HepG2 (cell line): ENCODE results near the gene CTNNA1. TPM values are rescaled to one million over a fixed set of nuclear protein-coding genes. Genes with fewer than 3 reads are reported as not detected.

Source experiments
- ATAC-seq: fragments of 200-7000 bp; cut with Tn5 transposase; 3 replicates; pipeline ENCODE4 v1.9.1; 2020; ENCODE audit warnings: mild to moderate bottlenecking, moderate library complexity
- BruUV-seq: library from RNA; stranded (reverse); fragments of 400-500 nt; replicated peaks from 2 replicates; lab custom pipeline; 2021; lab: Mats Ljungman, UMichigan
- CTCF ChIA-PET: fragments of 300-600 bp; formaldehyde crosslinking; extraction: SDS; loops from one replicate; lab custom pipeline; 2021; ENCODE audit warnings: low total read pairs, inconsistent platforms, low intra/inter-chr PET ratio; lab: Yijun Ruan, JAX
- POLR2A ChIA-PET: fragments of 350-600 bp; sonication (Branson Sonifier 250); formaldehyde crosslinking; loops from one replicate; lab custom pipeline; 2020; ENCODE audit warnings: antibody characterized with exemption, inconsistent platforms; lab: Yijun Ruan, JAX
- DNase-seq: peaks from one replicate; pipeline ENCODE4 v3.0.0-alpha.2; 2015; ENCODE audit warnings: low spot score
- FAIRE-seq: peaks from 3 replicates; lab custom pipeline; 2011; peaks lifted over from hg19 to GRCh38; lab: Jason Lieb, UNC
- H2AFZ ChIP-seq: one replicate; pipeline ENCODE4 v1.6.1; 2011; ENCODE audit warnings: low read length, inconsistent platforms
- H3K27ac ChIP-seq: fragments of 300-600 bp; 3 replicates; pipeline ENCODE4 v1.8.0; 2011; ENCODE audit warnings: mixed run types, mild to moderate bottlenecking, mixed read lengths, low read length, inconsistent platforms; ENCODE audit not compliant: insufficient read depth; ENCODE audit errors: extremely low read length
- H3K27me3 ChIP-seq, 2 experiments: fragments of 200-600 bp in 1 of 2; 2 replicates in 1 of 2; 3 replicates in 1 of 2; pipeline versions ENCODE4 v1.6.0 to v1.8.0; 2011; ENCODE audit warnings: low read length in 2 of 2, mild to moderate bottlenecking in 2 of 2, moderate library complexity in 2 of 2, inconsistent platforms in 1 of 2; ENCODE audit not compliant: insufficient read depth in 2 of 2, control insufficient read depth in 1 of 2
- H3K36me3 ChIP-seq, 2 experiments: fragments of 200-600 bp in 1 of 2; replicated peaks in 1 of 2; 2 replicates in 1 of 2; 3 replicates in 1 of 2; pipeline versions ENCODE4 v1.5.1 to v1.8.0; 2011; ENCODE audit warnings: low read length in 2 of 2, inconsistent platforms in 1 of 2; ENCODE audit not compliant: insufficient read depth in 2 of 2, control insufficient read depth in 1 of 2
- H3K4me1 ChIP-seq: 2 replicates; pipeline ENCODE4 v1.5.1; 2012; ENCODE audit warnings: low read length, inconsistent platforms; ENCODE audit not compliant: insufficient read depth
- H3K4me2 ChIP-seq: 2 replicates; pipeline ENCODE4 v1.6.0; 2011; ENCODE audit warnings: low read depth, low read length, inconsistent platforms
- H3K4me3 ChIP-seq, 3 experiments: fragments of 200-600 bp in 1 of 3; sonication (generic), shearing (Covaris generic) in 1 of 3; replicated peaks in 1 of 3; 2 replicates each; pipeline ENCODE4 v1.5.1; 2011 to 2016; ENCODE audit warnings: low read length in 3 of 3, inconsistent platforms in 2 of 3, low read depth in 2 of 3, mild to moderate bottlenecking in 2 of 3, control low read depth in 1 of 3, mixed read lengths in 1 of 3; ENCODE audit not compliant: insufficient read depth in 1 of 3
- H3K79me2 ChIP-seq: one replicate; pipeline ENCODE4 v1.6.1; 2011; ENCODE audit warnings: low read length, inconsistent platforms; ENCODE audit not compliant: insufficient read depth
- H3K9ac ChIP-seq: 2 replicates; pipeline ENCODE4 v1.6.0; 2011; ENCODE audit warnings: mild to moderate bottlenecking, low read depth, low read length, inconsistent platforms; ENCODE audit not compliant: insufficient read depth
- H3K9me3 ChIP-seq: 2 replicates; pipeline ENCODE4 v1.5.1; 2012; ENCODE audit warnings: mild to moderate bottlenecking, low read length
- H4K20me1 ChIP-seq: 2 replicates; pipeline ENCODE4 v1.6.0; 2011; ENCODE audit warnings: inconsistent platforms, mild to moderate bottlenecking, low read length, moderate library complexity; ENCODE audit not compliant: insufficient read depth
- RBFOX2 ChIP-seq: fragments of 200-400 bp; formaldehyde crosslinking; IDR thresholded peaks from 2 replicates; pipeline ENCODE4 v1.6.1; 2017; ENCODE audit warnings: low read depth, mild to moderate bottlenecking, low read length
- REL ChIP-seq: sonication (generic); formaldehyde crosslinking; conservative IDR thresholded peaks from 2 replicates; pipeline ENCODE4 v1.8.0; 2022; ENCODE audit warnings: mild to moderate bottlenecking, missing genetic modification reagents, moderate library complexity
- SIX4 ChIP-seq: sonication (generic); formaldehyde crosslinking; IDR thresholded peaks from 2 replicates; pipeline ENCODE4 v1.4.0; 2020; ENCODE audit warnings: missing genetic modification reagents
- ZKSCAN5 ChIP-seq: sonication (generic); formaldehyde crosslinking; IDR thresholded peaks from 2 replicates; pipeline ENCODE4 v1.5.1; 2020; ENCODE audit warnings: mild to moderate bottlenecking, missing genetic modification reagents
- ZNF251 ChIP-seq: sonication (generic); formaldehyde crosslinking; IDR thresholded peaks from 2 replicates; pipeline ENCODE4 v1.9.0; 2021; ENCODE audit warnings: mild to moderate bottlenecking, missing genetic modification reagents
- ZNF563 ChIP-seq: sonication (generic); formaldehyde crosslinking; IDR thresholded peaks from 2 replicates; pipeline ENCODE4 v1.8.0; 2022; ENCODE audit warnings: mild to moderate bottlenecking, moderate library complexity, missing genetic modification reagents
- WGBS: methylation state at CpG from one replicate; pipeline ENCODE4 v1.1.6; 2017; ENCODE audit warnings: low lambda C conversion rate; 5-methylcytosine and 5-hydroxymethylcytosine counted together
- in situ Hi-C: cut with HindIII; loops from 2 replicates; pipeline ENCODE4 v1.10.0; 2017; ENCODE audit warnings: low pct_unique_long_range_greater_than_20kb; ENCODE audit not compliant: extremely low pct_ligation_motif_present
- intact Hi-C: fragments of 100-400 bp; cut with micrococcal nuclease; formaldehyde crosslinking; loops from one replicate; pipeline ENCODE4 v1.10.0; 2022; ENCODE audit not compliant: unreplicated experiment
- polyA plus RNA-seq, 8 experiments: library from polyadenylated mRNA; depleted of rRNA in 3 of 8; stranded (reverse) in 7 of 8; unstranded in 1 of 8; fragments of >200 nt; fragmentation: Illumina TruSeq in 4 of 8; extraction: Trizol in 4 of 8; gene quantifications; 2 replicates each; pipeline versions ENCODE4 v1.2.1 to v1.2.3, GENCODE V29; 2011 to 2016; ENCODE audit warnings: low read depth in 4 of 8, missing spikeins in 1 of 8, mixed read lengths in 1 of 8; ENCODE audit not compliant: insufficient read depth in 1 of 8
- total RNA-seq, 5 experiments: library from RNA; depleted of rRNA; stranded (reverse); fragments of >200 nt; fragmentation: Illumina TruSeq; extraction: Trizol; gene quantifications; 2 replicates each; pipeline ENCODE4 v1.2.3, GENCODE V29; 2016; ENCODE audit warnings: low read depth in 1 of 5
- TF ChIP-seq, protein P1 (sequence below): sonication (generic); formaldehyde crosslinking; IDR thresholded peaks from 2 replicates; pipeline ENCODE4 v1.9.0; 2021; ENCODE audit warnings: missing genetic modification reagents, borderline replicate concordance

CTNNA1 gene
- total and polyA plus RNA-seq, 2 of the 13 experiments (the other 11 are each of a cell fraction or from before 2014, with no cell fraction given) = 66.8 to 162 TPM

DNA sequence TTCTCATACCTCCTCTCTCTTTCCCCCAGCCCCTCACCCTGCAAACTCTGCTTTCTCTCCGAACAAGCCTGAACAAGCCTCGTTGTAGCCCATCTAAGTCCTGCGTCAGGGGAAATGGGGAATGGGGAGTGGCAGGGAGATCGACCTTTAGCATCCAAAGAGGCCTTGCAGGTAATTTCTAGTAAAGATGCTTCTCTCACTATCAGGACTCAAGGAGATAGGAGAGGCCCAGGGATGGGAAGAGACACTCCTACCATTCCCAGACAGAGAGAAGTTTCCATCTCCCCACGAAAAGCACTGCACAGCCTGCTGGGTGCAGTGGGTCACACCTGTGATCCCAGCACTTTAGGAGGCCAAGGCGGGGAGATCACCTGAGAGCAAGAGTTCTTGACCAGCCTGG lies 44.4 kb upstream of the CTNNA1 start:
- no peaks in the 10 kb centered on the region for H3K36me3 ChIP-seq
- H4K20me1 ChIP-seq = no peaks in the 10 kb centered on the region
- in situ Hi-C loops = no loop called here
- H2AFZ ChIP-seq = no peak overlapping the region
- FAIRE-seq (no peak), DNase-seq (no peak), ATAC-seq (no peak; the same call in 2 of the 3 replicates)
- ChIA-PET CTCF (no interaction called here), POLR2A (no interaction called here)
- no peaks in the 10 kb centered on the region for H3K9me3 ChIP-seq
- H3K27ac ChIP-seq = no peak overlapping the region
- peak overlapping the region; percentile 55 for H3K4me2 ChIP-seq
- WGBS = 19% methylated on average over 6 of the region's 6 CpGs
- peaks cover 22% of the 10 kb centered on the region for H3K4me1 ChIP-seq
- no peak overlapping the region for H3K9ac ChIP-seq
- peaks cover 0 to 4% of the 10 kb centered on the region in 2 experiments; a peak in 1 of 5 replicates for H3K27me3 ChIP-seq
- intact Hi-C loops = no loop called here
- H3K4me3 ChIP-seq = peak overlapping the region in 1 of 3 experiments; percentile 7; a peak in 1 of 6 replicates
- no peaks in the 10 kb centered on the region for H3K79me2 ChIP-seq
- no TSS peak for BruUV-seq
- no peak for TF ChIP-seq RBFOX2
- TF ChIP-seq SIX4 (CRISPR knock-in tag) = no peak
- no peak for TF ChIP-seq ZNF251 (CRISPR knock-in tag)
- TF ChIP-seq, protein P1, sequence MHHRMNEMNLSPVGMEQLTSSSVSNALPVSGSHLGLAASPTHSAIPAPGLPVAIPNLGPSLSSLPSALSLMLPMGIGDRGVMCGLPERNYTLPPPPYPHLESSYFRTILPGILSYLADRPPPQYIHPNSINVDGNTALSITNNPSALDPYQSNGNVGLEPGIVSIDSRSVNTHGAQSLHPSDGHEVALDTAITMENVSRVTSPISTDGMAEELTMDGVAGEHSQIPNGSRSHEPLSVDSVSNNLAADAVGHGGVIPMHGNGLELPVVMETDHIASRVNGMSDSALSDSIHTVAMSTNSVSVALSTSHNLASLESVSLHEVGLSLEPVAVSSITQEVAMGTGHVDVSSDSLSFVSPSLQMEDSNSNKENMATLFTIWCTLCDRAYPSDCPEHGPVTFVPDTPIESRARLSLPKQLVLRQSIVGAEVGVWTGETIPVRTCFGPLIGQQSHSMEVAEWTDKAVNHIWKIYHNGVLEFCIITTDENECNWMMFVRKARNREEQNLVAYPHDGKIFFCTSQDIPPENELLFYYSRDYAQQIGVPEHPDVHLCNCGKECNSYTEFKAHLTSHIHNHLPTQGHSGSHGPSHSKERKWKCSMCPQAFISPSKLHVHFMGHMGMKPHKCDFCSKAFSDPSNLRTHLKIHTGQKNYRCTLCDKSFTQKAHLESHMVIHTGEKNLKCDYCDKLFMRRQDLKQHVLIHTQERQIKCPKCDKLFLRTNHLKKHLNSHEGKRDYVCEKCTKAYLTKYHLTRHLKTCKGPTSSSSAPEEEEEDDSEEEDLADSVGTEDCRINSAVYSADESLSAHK (CRISPR knock-in tag) = no peak
- TF ChIP-seq REL (CRISPR knock-in tag) = no peak
- no peak for TF ChIP-seq ZNF563 (CRISPR knock-in tag)
- no peak for TF ChIP-seq ZKSCAN5
